ENCODE results near the gene KLK12. TPM values are rescaled to one million over a fixed set of nuclear protein-coding genes. Genes with fewer than 3 reads are reported as not detected.

KLK12 gene
- total and polyA plus RNA-seq, 9 of the 15 experiments (the other 6 are each of a cell fraction or from before 2014, with no cell fraction given) = not detected

GRCh38 chr19:51007488-51007887 is 27.3 kb downstream of the KLK12 start:
- FAIRE-seq = no peak
- no peaks in the 10 kb centered on the region for H4K20me1 ChIP-seq (replicated peaks; ENCODE audit: control insufficient read depth, insufficient read depth, low read length)
- H3K27me3 ChIP-seq (ENCODE audit: control insufficient read depth in 2 of 2, insufficient read depth in 2 of 2, low read length in 2 of 2) = peaks cover 4 to 35% of the 10 kb centered on the region in 2 experiments; a peak in 4 of 5 replicates
- H3K4me1 ChIP-seq (replicated peaks in 1 of 2; ENCODE audit: control insufficient read depth in 2 of 2, insufficient read depth in 2 of 2, low read length in 2 of 2) = peaks cover 6 to 9% of the 10 kb centered on the region in 2 experiments; a peak in 4 of 5 replicates
- no peak overlapping the region for H3K27ac ChIP-seq (ENCODE audit: extremely low read depth, low read depth, low read length)
- ATAC-seq = no peak
- no peak overlapping the region for H3K4me2 ChIP-seq (ENCODE audit: insufficient read depth, low read length)
- H3K9me3 ChIP-seq (replicated peaks; ENCODE audit: control insufficient read depth, insufficient read depth, low read depth, low read length) = no peaks in the 10 kb centered on the region
- H3K9me1 ChIP-seq (ENCODE audit: control insufficient read depth, insufficient read depth, low read length) = no peaks in the 10 kb centered on the region
- no peak overlapping the region for H3K4me3 ChIP-seq
- in situ Hi-C loops (cut with MboI) (no loop called here), intact Hi-C loops (cut with micrococcal nuclease) (no loop called here)
- ChIA-PET POLR2A (no interaction called here), CTCF (ENCODE audit: low intra/inter-chr PET ratio) (no interaction called here)
- no peaks in the 10 kb centered on the region for H3K36me3 ChIP-seq (ENCODE audit: control insufficient read depth, insufficient read depth, low read length)
- no peaks in the 10 kb centered on the region for H3K79me2 ChIP-seq (ENCODE audit: control insufficient read depth, insufficient read depth, low read length)
- H3K9ac ChIP-seq (ENCODE audit: insufficient read depth in 1 of 2, low read depth in 2 of 2, low read length in 2 of 2) = no peak overlapping the region
- 2% methylated on average over 3 of the region's 3 CpGs for WGBS (ENCODE audit: insufficient coverage, low coverage, missing lambda C conversion rate)
- DNase-seq (ENCODE audit: extremely low read depth in 1 of 4, low spot score in 3 of 4) = no peak
- H2AFZ ChIP-seq (ENCODE audit: low read depth, low read length) = no peak overlapping the region
- no TSS peak for BruUV-seq (replicated peaks)
- TF ChIP-seq ZNF717 (CRISPR knock-in tag; IDR thresholded peaks at IDR 0.05) (no peak), KDM1A (IDR thresholded peaks at IDR 0.05) (peak; percentile 90 to 92), RBM39 (optimal IDR thresholded peaks at IDR 0.05; ENCODE audit: low read depth, low read length) (no peak), TCF7L2 (IDR thresholded peaks at IDR 0.05; ENCODE audit: low read depth, low read length) (no peak), MTA1 (IDR thresholded peaks at IDR 0.05; ENCODE audit: borderline replicate concordance) (no peak), ZNF23 (CRISPR knock-in tag; IDR thresholded peaks at IDR 0.05) (no peak), ZBTB2 (IDR thresholded peaks at IDR 0.05) (no peak), CREBBP (IDR thresholded peaks at IDR 0.05; ENCODE audit: low read depth, low read length) (no peak), XRCC3 (IDR thresholded peaks at IDR 0.05) (no peak), ZNF324 (CRISPR knock-in tag; IDR thresholded peaks at IDR 0.05) (no peak), CTBP1 (IDR thresholded peaks at IDR 0.05; ENCODE audit: borderline replicate concordance) (peak; percentile 99), RAD21 (CRISPR knock-in tag; conservative IDR thresholded peaks at IDR 0.05 in 1 of 2, IDR thresholded peaks at IDR 0.05 in 1 of 2) (no peak), ARID3A (IDR thresholded peaks at IDR 0.05; ENCODE audit: borderline replicate concordance, low read depth, low read length) (no peak), SIRT6 (IDR thresholded peaks at IDR 0.05; ENCODE audit: low read depth, low read length) (no peak), CTCF (IDR thresholded peaks at IDR 0.05 in 2 of 3, conservative IDR thresholded peaks at IDR 0.05 in 1 of 3; ENCODE audit: insufficient read depth in 2 of 3, low read depth in 1 of 3, low read length in 3 of 3) (no peak), HMGN3 (IDR thresholded peaks at IDR 0.05; ENCODE audit: borderline replicate concordance, extremely low read depth, insufficient read length, low read depth, low read length) (no peak)

All from K562 (cell line).